CD14-positive monocyte (primary cell): ENCODE results near the gene ZC3H12C. TPM values are rescaled to one million over a fixed set of nuclear protein-coding genes. Genes with fewer than 3 reads are reported as not detected.

Source experiments
- DNase-seq, 3 donors: peaks; one replicate each; pipeline ENCODE4 v3.0.0-alpha.2; 2011 to 2022
- H2AFZ ChIP-seq: 2 replicates; pipeline ENCODE4 v1.6.0; 2012; ENCODE audit warnings: mild to moderate bottlenecking, low read depth, low read length, inconsistent platforms; ENCODE audit not compliant: insufficient read depth, poor library complexity, severe bottlenecking
- H3K27ac ChIP-seq, 2 donors: 1 replicate in 1 of 2; 2 replicates in 1 of 2; pipeline ENCODE4 v1.5.1; 2012 to 2013; ENCODE audit warnings: low read length in 2 of 2, control low read depth in 1 of 2, inconsistent platforms in 1 of 2, low read depth in 1 of 2, mild to moderate bottlenecking in 1 of 2
- H3K27me3 ChIP-seq, 2 donors: one replicate each; pipeline versions ENCODE4 v1.6.0 to v1.6.1; 2011 to 2013; ENCODE audit warnings: low read length in 2 of 2; ENCODE audit not compliant: control insufficient read depth in 2 of 2, insufficient read depth in 2 of 2
- H3K36me3 ChIP-seq, 2 donors: replicated peaks in 1 of 2; 1 replicate in 1 of 2; 2 replicates in 1 of 2; pipeline versions ENCODE4 v1.5.1 to v1.6.1; 2012 to 2013; ENCODE audit warnings: low read length in 2 of 2, control low read depth in 1 of 2, inconsistent platforms in 1 of 2, mild to moderate bottlenecking in 1 of 2; ENCODE audit not compliant: insufficient read depth in 2 of 2, control insufficient read depth in 1 of 2
- H3K4me1 ChIP-seq, 2 donors: 1 replicate in 1 of 2; 2 replicates in 1 of 2; pipeline versions ENCODE4 v1.5.1 to v1.6.1; 2012 to 2013; ENCODE audit warnings: low read length in 2 of 2, control low read depth in 1 of 2, inconsistent platforms in 1 of 2, mild to moderate bottlenecking in 1 of 2, moderate library complexity in 1 of 2; ENCODE audit not compliant: insufficient read depth in 2 of 2, control insufficient read depth in 1 of 2
- H3K4me2 ChIP-seq: replicated peaks from 2 replicates; pipeline ENCODE3; 2012; ENCODE audit warnings: low read length, moderate library complexity, mild to moderate bottlenecking; ENCODE audit not compliant: poor library complexity, severe bottlenecking; ENCODE audit errors: extremely low read depth
- H3K4me3 ChIP-seq, 3 experiments: fragments of 200-600 bp in 1 of 3; sonication (generic) in 1 of 3; replicated peaks in 1 of 3; 1 replicate in 2 of 3; 2 replicates in 1 of 3; pipeline ENCODE4 v1.5.1; 2011 to 2013; ENCODE audit warnings: low read length in 3 of 3, mild to moderate bottlenecking in 3 of 3, control low read depth in 2 of 3, low read depth in 2 of 3, inconsistent platforms in 1 of 3, moderate library complexity in 1 of 3
- H3K79me2 ChIP-seq: 2 replicates; pipeline ENCODE4 v1.6.0; 2012; ENCODE audit warnings: mild to moderate bottlenecking, control low read depth, inconsistent platforms, low read length, moderate library complexity; ENCODE audit not compliant: insufficient read depth
- H3K9ac ChIP-seq: 2 replicates; pipeline ENCODE4 v1.6.0; 2017; ENCODE audit warnings: low read length, mild to moderate bottlenecking; ENCODE audit not compliant: insufficient read depth, poor library complexity, severe bottlenecking
- H3K9me3 ChIP-seq, 2 donors: replicated peaks in 1 of 2; 1 replicate in 1 of 2; 2 replicates in 1 of 2; pipeline versions ENCODE4 v1.5.1 to v1.6.1; 2012 to 2013; ENCODE audit warnings: low read length in 2 of 2, control low read depth in 1 of 2; ENCODE audit not compliant: control insufficient read depth in 1 of 2, insufficient read depth in 1 of 2
- H4K20me1 ChIP-seq: 2 replicates; pipeline ENCODE4 v1.6.0; 2012; ENCODE audit warnings: mild to moderate bottlenecking, low read length, control low read depth, moderate library complexity; ENCODE audit not compliant: insufficient read depth
- H3K27ac Mint-ChIP-seq, 7 donors: one replicate each; pipeline ENCODE4 v1.8.0; 2020; ENCODE audit warnings: mild to moderate bottlenecking in 7 of 7, mixed read lengths in 7 of 7, moderate library complexity in 6 of 7, inconsistent platforms in 2 of 7
- H3K27me3 Mint-ChIP-seq, 3 donors: one replicate each; pipeline ENCODE4 v1.8.0; 2021 to 2022; ENCODE audit warnings: low read depth in 3 of 3, mild to moderate bottlenecking in 3 of 3, mixed read lengths in 3 of 3, moderate library complexity in 3 of 3, inconsistent platforms in 1 of 3
- H3K36me3 Mint-ChIP-seq, 2 donors: one replicate each; pipeline ENCODE4 v1.8.0; 2020; ENCODE audit warnings: mixed read lengths in 2 of 2, inconsistent platforms in 1 of 2, mild to moderate bottlenecking in 1 of 2
- H3K4me1 Mint-ChIP-seq: one replicate; pipeline ENCODE4 v1.8.0; 2020; ENCODE audit warnings: mild to moderate bottlenecking, mixed read lengths
- H3K4me3 Mint-ChIP-seq, 2 donors: one replicate each; pipeline ENCODE4 v1.8.0; 2020; ENCODE audit warnings: mild to moderate bottlenecking in 2 of 2, mixed read lengths in 2 of 2, moderate library complexity in 1 of 2
- H3K9me3 Mint-ChIP-seq, 7 donors: one replicate each; pipeline ENCODE4 v1.8.0; 2020 to 2022; ENCODE audit warnings: mixed read lengths in 7 of 7, mild to moderate bottlenecking in 6 of 7, moderate library complexity in 6 of 7, inconsistent platforms in 2 of 7
- CTCF ChIP-seq: fragments of 200-600 bp; IDR thresholded peaks from one replicate; pipeline ENCODE4 v1.8.0; 2022; ENCODE audit warnings: antibody characterized with exemption, mild to moderate bottlenecking
- WGBS: methylation state at CpG from one replicate; pipeline ENCODE4 v1.1.5; 2013; ENCODE audit warnings: missing lambda C conversion rate; ENCODE audit not compliant: insufficient coverage; 5-methylcytosine and 5-hydroxymethylcytosine counted together
- intact Hi-C, 2 donors: fragments of 100-400 bp; cut with micrococcal nuclease; formaldehyde crosslinking; loops; one replicate each; pipeline versions ENCODE4 v1.15.0 to v1.15.1; 2023
- polyA plus RNA-seq, 3 donors: library from polyadenylated mRNA; depleted of rRNA in 1 of 3; unstranded in 2 of 3; stranded (reverse) in 1 of 3; fragments of 300-500 nt in 2 of 3; fragments of >200 nt in 1 of 3; fragmentation: Illumina TruSeq in 2 of 3; gene quantifications; 1 replicate in 2 of 3; 2 replicates in 1 of 3; pipeline ENCODE4 v1.2.3, GENCODE V29; 2012 to 2021

Gene ZC3H12C
- polyA plus RNA-seq, 3 donors: 0.47 to 2.6 (median 0.73) TPM

GRCh38 chr11:110186867-110187266 lies 93.7 kb downstream of the ZC3H12C start:
- Mint-ChIP-seq H3K36me3 (no peaks in the 10 kb centered on the region), H3K27ac (peak overlapping the region in 1 of 7 donors; percentile 13), H3K4me3 (no peak overlapping the region), H3K4me1 (peaks cover 5% of the 10 kb centered on the region), H3K9me3 (peaks cover 0 to 1% (median 0%) of the 10 kb centered on the region in 7 donors), H3K27me3 (peaks cover 0 to 2% (median 0%) of the 10 kb centered on the region in 3 donors)
- Histone ChIP-seq H3K4me3 (no peak overlapping the region), H3K4me1 (no peaks in the 10 kb centered on the region), H3K79me2 (no peaks in the 10 kb centered on the region), H3K4me2 (no peak overlapping the region), H4K20me1 (no peaks in the 10 kb centered on the region), H3K9ac (no peak overlapping the region), H2AFZ (no peak overlapping the region), H3K27ac (no peak overlapping the region), H3K9me3 (no peaks in the 10 kb centered on the region), H3K27me3 (no peaks in the 10 kb centered on the region), H3K36me3 (no peaks in the 10 kb centered on the region)
- DNase-seq: no peak
- WGBS: 93% methylated on average over 3 of the region's 4 CpGs
- intact Hi-C loops: no loop called here
- no peak for TF ChIP-seq CTCF

- WGBS: 100% methylated on average over 5 of the region's 6 CpGs
- H3K4me1 Mint-ChIP-seq: peaks cover 5% of the 10 kb centered on the region
Observed at GRCh38 chr11:110187731-110188130, 94.5 kb downstream of the ZC3H12C start.

More at GRCh38 chr11:110187731-110188130, 94.5 kb downstream of the ZC3H12C start:
- H3K4me2 ChIP-seq: no peak overlapping the region
- intact Hi-C loops: no loop called here
- no peak overlapping the region for H3K27ac Mint-ChIP-seq
- TF ChIP-seq CTCF: no peak
- DNase-seq: no peak
- no peaks in the 10 kb centered on the region for H4K20me1 ChIP-seq
- peaks cover 0 to 2% (median 0%) of the 10 kb centered on the region in 7 donors for H3K9me3 Mint-ChIP-seq
- H2AFZ ChIP-seq: no peak overlapping the region
- peaks cover 0 to 2% (median 0%) of the 10 kb centered on the region in 3 donors for H3K27me3 Mint-ChIP-seq
- H3K27me3 ChIP-seq: no peaks in the 10 kb centered on the region
- H3K36me3 ChIP-seq: no peaks in the 10 kb centered on the region
- no peaks in the 10 kb centered on the region for H3K4me1 ChIP-seq
- no peak overlapping the region for H3K9ac ChIP-seq
- H3K9me3 ChIP-seq: no peaks in the 10 kb centered on the region
- no peak overlapping the region for H3K4me3 ChIP-seq
- H3K27ac ChIP-seq: no peak overlapping the region
- H3K79me2 ChIP-seq: no peaks in the 10 kb centered on the region
- H3K4me3 Mint-ChIP-seq: no peak overlapping the region
- H3K36me3 Mint-ChIP-seq: no peaks in the 10 kb centered on the region
